ENCODE measurements around the gene CFAP92.

DNA sequence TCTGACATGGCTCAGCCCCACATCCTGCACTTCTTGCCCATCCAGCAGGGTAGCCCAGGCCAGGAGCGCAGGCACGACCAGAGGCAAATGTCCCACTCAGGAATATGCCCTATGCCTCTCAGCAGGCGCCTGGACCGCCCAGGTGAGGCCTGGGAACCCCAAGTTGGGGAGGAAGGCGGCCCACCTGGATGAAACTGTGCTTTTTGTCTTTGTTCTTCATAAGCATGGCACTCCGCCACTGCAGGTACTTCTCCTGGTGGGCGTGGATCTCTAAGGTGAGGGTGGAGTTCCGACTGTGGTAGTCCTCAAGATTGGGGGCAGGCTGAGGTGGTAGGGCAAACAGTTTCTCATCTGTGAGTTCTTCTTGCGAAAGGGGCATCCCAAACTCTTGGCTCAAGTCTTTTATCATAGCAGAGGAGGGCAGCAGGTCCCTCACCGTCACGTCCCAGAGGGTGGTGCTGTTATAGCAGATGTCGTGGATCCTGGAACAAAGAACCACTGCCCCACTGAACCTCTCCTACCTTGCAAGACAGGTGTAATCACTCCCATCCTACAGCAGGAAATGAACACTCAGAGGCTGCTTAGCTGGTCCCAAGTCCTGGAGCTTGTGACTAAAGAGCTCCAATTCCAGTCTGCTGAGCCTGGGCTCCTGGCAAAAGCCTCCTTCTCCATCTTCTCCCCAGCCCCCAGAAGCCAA, 61.2 kb downstream of the CFAP92 start:
- TF ChIP-seq ZNF571 (tag by site-specific recombination; IDR thresholded peaks at IDR 0.05), result no peak
- TF ChIP-seq, protein P1, sequence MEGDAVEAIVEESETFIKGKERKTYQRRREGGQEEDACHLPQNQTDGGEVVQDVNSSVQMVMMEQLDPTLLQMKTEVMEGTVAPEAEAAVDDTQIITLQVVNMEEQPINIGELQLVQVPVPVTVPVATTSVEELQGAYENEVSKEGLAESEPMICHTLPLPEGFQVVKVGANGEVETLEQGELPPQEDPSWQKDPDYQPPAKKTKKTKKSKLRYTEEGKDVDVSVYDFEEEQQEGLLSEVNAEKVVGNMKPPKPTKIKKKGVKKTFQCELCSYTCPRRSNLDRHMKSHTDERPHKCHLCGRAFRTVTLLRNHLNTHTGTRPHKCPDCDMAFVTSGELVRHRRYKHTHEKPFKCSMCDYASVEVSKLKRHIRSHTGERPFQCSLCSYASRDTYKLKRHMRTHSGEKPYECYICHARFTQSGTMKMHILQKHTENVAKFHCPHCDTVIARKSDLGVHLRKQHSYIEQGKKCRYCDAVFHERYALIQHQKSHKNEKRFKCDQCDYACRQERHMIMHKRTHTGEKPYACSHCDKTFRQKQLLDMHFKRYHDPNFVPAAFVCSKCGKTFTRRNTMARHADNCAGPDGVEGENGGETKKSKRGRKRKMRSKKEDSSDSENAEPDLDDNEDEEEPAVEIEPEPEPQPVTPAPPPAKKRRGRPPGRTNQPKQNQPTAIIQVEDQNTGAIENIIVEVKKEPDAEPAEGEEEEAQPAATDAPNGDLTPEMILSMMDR (tag by site-specific recombination; IDR thresholded peaks at IDR 0.05), result no peak
- TF ChIP-seq HOXD13 (CRISPR knock-in tag; IDR thresholded peaks at IDR 0.05; ENCODE audit: borderline replicate concordance), result no peak
- TF ChIP-seq, protein P2, sequence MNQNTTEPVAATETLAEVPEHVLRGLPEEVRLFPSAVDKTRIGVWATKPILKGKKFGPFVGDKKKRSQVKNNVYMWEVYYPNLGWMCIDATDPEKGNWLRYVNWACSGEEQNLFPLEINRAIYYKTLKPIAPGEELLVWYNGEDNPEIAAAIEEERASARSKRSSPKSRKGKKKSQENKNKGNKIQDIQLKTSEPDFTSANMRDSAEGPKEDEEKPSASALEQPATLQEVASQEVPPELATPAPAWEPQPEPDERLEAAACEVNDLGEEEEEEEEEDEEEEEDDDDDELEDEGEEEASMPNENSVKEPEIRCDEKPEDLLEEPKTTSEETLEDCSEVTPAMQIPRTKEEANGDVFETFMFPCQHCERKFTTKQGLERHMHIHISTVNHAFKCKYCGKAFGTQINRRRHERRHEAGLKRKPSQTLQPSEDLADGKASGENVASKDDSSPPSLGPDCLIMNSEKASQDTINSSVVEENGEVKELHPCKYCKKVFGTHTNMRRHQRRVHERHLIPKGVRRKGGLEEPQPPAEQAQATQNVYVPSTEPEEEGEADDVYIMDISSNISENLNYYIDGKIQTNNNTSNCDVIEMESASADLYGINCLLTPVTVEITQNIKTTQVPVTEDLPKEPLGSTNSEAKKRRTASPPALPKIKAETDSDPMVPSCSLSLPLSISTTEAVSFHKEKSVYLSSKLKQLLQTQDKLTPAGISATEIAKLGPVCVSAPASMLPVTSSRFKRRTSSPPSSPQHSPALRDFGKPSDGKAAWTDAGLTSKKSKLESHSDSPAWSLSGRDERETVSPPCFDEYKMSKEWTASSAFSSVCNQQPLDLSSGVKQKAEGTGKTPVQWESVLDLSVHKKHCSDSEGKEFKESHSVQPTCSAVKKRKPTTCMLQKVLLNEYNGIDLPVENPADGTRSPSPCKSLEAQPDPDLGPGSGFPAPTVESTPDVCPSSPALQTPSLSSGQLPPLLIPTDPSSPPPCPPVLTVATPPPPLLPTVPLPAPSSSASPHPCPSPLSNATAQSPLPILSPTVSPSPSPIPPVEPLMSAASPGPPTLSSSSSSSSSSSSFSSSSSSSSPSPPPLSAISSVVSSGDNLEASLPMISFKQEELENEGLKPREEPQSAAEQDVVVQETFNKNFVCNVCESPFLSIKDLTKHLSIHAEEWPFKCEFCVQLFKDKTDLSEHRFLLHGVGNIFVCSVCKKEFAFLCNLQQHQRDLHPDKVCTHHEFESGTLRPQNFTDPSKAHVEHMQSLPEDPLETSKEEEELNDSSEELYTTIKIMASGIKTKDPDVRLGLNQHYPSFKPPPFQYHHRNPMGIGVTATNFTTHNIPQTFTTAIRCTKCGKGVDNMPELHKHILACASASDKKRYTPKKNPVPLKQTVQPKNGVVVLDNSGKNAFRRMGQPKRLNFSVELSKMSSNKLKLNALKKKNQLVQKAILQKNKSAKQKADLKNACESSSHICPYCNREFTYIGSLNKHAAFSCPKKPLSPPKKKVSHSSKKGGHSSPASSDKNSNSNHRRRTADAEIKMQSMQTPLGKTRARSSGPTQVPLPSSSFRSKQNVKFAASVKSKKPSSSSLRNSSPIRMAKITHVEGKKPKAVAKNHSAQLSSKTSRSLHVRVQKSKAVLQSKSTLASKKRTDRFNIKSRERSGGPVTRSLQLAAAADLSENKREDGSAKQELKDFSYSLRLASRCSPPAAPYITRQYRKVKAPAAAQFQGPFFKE (tag by site-specific recombination; IDR thresholded peaks at IDR 0.05; ENCODE audit: borderline replicate concordance), result no peak
- TF ChIP-seq ZNF341 (tag by site-specific recombination; IDR thresholded peaks at IDR 0.05; ENCODE audit: low read depth), result no peak
- no peak for TF ChIP-seq ZNF221 (tag by site-specific recombination; IDR thresholded peaks at IDR 0.05; ENCODE audit: borderline replicate concordance)
- TF ChIP-seq YY1 (tag by site-specific recombination; IDR thresholded peaks at IDR 0.05), result no peak
- TF ChIP-seq ZNF785 (tag by site-specific recombination; IDR thresholded peaks at IDR 0.05), result no peak
- TF ChIP-seq TCF7L2 (IDR thresholded peaks at IDR 0.05; ENCODE audit: borderline replicate concordance, low read depth, low read length), result no peak
- no peak for TF ChIP-seq MYNN (tag by site-specific recombination; IDR thresholded peaks at IDR 0.05; ENCODE audit: borderline replicate concordance)
- no peak for TF ChIP-seq SETDB1 (IDR thresholded peaks at IDR 0.05; ENCODE audit: insufficient read length, low read length)
- TF ChIP-seq IKZF3 (tag by site-specific recombination; IDR thresholded peaks at IDR 0.05), result no peak
- TF ChIP-seq, protein P3, sequence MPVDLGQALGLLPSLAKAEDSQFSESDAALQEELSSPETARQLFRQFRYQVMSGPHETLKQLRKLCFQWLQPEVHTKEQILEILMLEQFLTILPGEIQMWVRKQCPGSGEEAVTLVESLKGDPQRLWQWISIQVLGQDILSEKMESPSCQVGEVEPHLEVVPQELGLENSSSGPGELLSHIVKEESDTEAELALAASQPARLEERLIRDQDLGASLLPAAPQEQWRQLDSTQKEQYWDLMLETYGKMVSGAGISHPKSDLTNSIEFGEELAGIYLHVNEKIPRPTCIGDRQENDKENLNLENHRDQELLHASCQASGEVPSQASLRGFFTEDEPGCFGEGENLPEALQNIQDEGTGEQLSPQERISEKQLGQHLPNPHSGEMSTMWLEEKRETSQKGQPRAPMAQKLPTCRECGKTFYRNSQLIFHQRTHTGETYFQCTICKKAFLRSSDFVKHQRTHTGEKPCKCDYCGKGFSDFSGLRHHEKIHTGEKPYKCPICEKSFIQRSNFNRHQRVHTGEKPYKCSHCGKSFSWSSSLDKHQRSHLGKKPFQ (tag by site-specific recombination; IDR thresholded peaks at IDR 0.05), result no peak
